ENCODE results near the gene PRELID2. TPM values are rescaled to one million over a fixed set of nuclear protein-coding genes. Genes with fewer than 3 reads are reported as not detected.

PRELID2 gene
- total and polyA plus RNA-seq, 10 donors: 1.4 to 10.0 (median 5.5) TPM

GRCh38 chr5:145775893-145776444 is 59.2 kb downstream of the PRELID2 start:
- Histone ChIP-seq H3K9me3 (peaks cover 0 to 5% (median 0%) of the 10 kb centered on the region in 8 donors), H3K36me3 (no peaks in the 10 kb centered on the region), H3K27ac (peak overlapping the region in 1 of 8 donors; percentile 27), H3K4me3 (no peak overlapping the region), H3K27me3 (replicated peaks in 1 of 7) (no peaks in the 10 kb centered on the region), H3K4me1 (no peaks in the 10 kb centered on the region)
- DNase-seq: no peak
- TF ChIP-seq POLR2A (IDR thresholded peaks at IDR 0.05) (no peak), CTCF (IDR thresholded peaks at IDR 0.05 in 8 of 11, conservative IDR thresholded peaks at IDR 0.05 in 3 of 11) (no peak), POLR2AphosphoS5 (IDR thresholded peaks at IDR 0.05) (no peak)
- WGBS, 5 donors: 60 to 73% (median 65%) methylated on average over 2 of the region's 2 CpGs
- intact Hi-C loops (cut with DNase I; ENCODE audit: low total_unique reads): no loop called here

GRCh38 chr5:145775411-145775810 is 59.7 kb downstream of the PRELID2 start:
- intact Hi-C loops (cut with DNase I; ENCODE audit: low total_unique reads): no loop called here
- Histone ChIP-seq H3K9me3 (peaks cover 0 to 5% (median 0%) of the 10 kb centered on the region in 8 donors), H3K4me3 (no peak overlapping the region), H3K4me1 (no peaks in the 10 kb centered on the region), H3K27ac (peak overlapping the region in 1 of 8 donors; percentile 27), H3K36me3 (no peaks in the 10 kb centered on the region), H3K27me3 (replicated peaks in 1 of 7) (no peaks in the 10 kb centered on the region)
- WGBS, 5 donors: 83 to 97% (median 93%) methylated on average over 1 of the region's 1 CpG
- TF ChIP-seq POLR2AphosphoS5 (IDR thresholded peaks at IDR 0.05): no peak
- TF ChIP-seq POLR2A (IDR thresholded peaks at IDR 0.05): no peak
- TF ChIP-seq CTCF (IDR thresholded peaks at IDR 0.05 in 8 of 11, conservative IDR thresholded peaks at IDR 0.05 in 3 of 11): no peak
- no peak for DNase-seq

GRCh38 chr5:145774442-145774841 is 60.7 kb downstream of the PRELID2 start:
- Histone ChIP-seq H3K4me1 (no peaks in the 10 kb centered on the region), H3K27ac (no peak overlapping the region), H3K9me3 (peaks cover 0 to 5% (median 0%) of the 10 kb centered on the region in 8 donors), H3K36me3 (no peaks in the 10 kb centered on the region), H3K27me3 (replicated peaks in 1 of 7) (no peaks in the 10 kb centered on the region), H3K4me3 (no peak overlapping the region)
- WGBS, 5 donors: 80 to 88% (median 87%) methylated on average over 1 of the region's 1 CpG
- no peak for DNase-seq
- no peak for TF ChIP-seq CTCF (IDR thresholded peaks at IDR 0.05 in 8 of 11, conservative IDR thresholded peaks at IDR 0.05 in 3 of 11)
- TF ChIP-seq POLR2AphosphoS5 (IDR thresholded peaks at IDR 0.05): no peak
- TF ChIP-seq POLR2A (IDR thresholded peaks at IDR 0.05): no peak
- intact Hi-C loops (cut with DNase I; ENCODE audit: low total_unique reads): no loop called here

DNA sequence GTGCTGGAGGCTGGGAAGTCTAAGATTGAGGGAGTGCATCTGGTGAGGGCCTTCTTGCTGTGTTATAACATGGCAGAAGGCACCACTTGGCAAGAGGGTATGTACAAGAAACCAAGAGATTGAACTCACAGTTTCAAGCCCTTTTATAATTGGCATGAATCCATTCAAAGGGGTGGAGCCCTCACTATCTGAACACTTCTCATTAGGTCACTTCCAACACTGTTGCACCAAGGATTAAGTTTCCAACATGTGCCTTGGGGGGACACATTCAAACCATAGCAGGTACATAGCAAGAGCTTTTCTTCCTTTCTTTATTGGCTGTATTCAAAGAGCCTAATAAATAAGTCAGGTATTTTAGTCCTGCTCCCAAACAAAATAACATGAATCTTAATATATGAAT is 62.7 kb downstream of the PRELID2 start:
- H3K4me3 ChIP-seq: no peak overlapping the region
- peaks cover 0 to 3% (median 0%) of the 10 kb centered on the region in 8 donors for H3K9me3 ChIP-seq
- H3K4me1 ChIP-seq: no peaks in the 10 kb centered on the region
- no peak overlapping the region for H3K27ac ChIP-seq
- H3K27me3 ChIP-seq (replicated peaks in 1 of 7): no peaks in the 10 kb centered on the region
- no peak for DNase-seq
- peaks cover 0 to 2% (median 0%) of the 10 kb centered on the region in 6 donors for H3K36me3 ChIP-seq
- TF ChIP-seq CTCF (IDR thresholded peaks at IDR 0.05 in 8 of 11, conservative IDR thresholded peaks at IDR 0.05 in 3 of 11) (no peak), POLR2A (IDR thresholded peaks at IDR 0.05) (no peak), POLR2AphosphoS5 (IDR thresholded peaks at IDR 0.05) (no peak)
- intact Hi-C loops (cut with DNase I; ENCODE audit: low total_unique reads): no loop called here
